GM12878 (cell line): ENCODE data around the gene SF3B2.

Experiments
- EGR1 ChIP-seq, 2 experiments: IDR thresholded peaks; 1 replicate in 1 of 2; 2 replicates in 1 of 2; pipeline ENCODE4 v1.6.1; 2011 to 2012; ENCODE audit warnings: low read depth in 2 of 2, low read length in 2 of 2, borderline replicate concordance in 1 of 2, mild to moderate bottlenecking in 1 of 2, moderate library complexity in 1 of 2
- FOS ChIP-seq: IDR thresholded peaks from 3 replicates; pipeline ENCODE4 v1.6.1; 2011; ENCODE audit warnings: borderline replicate concordance; ENCODE audit not compliant: insufficient read length; ENCODE audit errors: extremely low read depth
- GABPA ChIP-seq: IDR thresholded peaks from 2 replicates; pipeline ENCODE4 v1.6.1; 2014; ENCODE audit warnings: antibody characterized with exemption, low read depth, mild to moderate bottlenecking, inconsistent platforms
- NFYA ChIP-seq: IDR thresholded peaks from 2 replicates; pipeline ENCODE4 v1.6.1; 2011; ENCODE audit warnings: low read depth, mild to moderate bottlenecking, low read length, improper control_type of control experiment, borderline replicate concordance
- RBBP5 ChIP-seq: fragments of 200-600 bp; sonication (generic); conservative IDR thresholded peaks from 2 replicates; pipeline ENCODE4 v1.6.1; 2016
- SMC3 ChIP-seq: IDR thresholded peaks from 2 replicates; pipeline ENCODE4 v1.6.1; 2011; ENCODE audit warnings: low read length, improper control_type of control experiment, borderline replicate concordance
- STAT3 ChIP-seq: IDR thresholded peaks from 2 replicates; pipeline ENCODE4 v1.6.1; 2011; ENCODE audit warnings: low read depth, low read length, improper control_type of control experiment
- YY1 ChIP-seq: IDR thresholded peaks from 2 replicates; pipeline ENCODE4 v1.6.1; 2011; ENCODE audit warnings: low read depth, mild to moderate bottlenecking, low read length
- ZSCAN29 ChIP-seq: fragments of 450-650 bp; IDR thresholded peaks from 2 replicates; pipeline ENCODE4 v1.6.1; 2017; ENCODE audit warnings: mild to moderate bottlenecking, moderate library complexity
- TF ChIP-seq, protein P1 (sequence below), 3 experiments: IDR thresholded peaks in 2 of 3; conservative IDR thresholded peaks in 1 of 3; 2 replicates each; pipeline ENCODE4 v1.5.1; 2011; ENCODE audit warnings: low read depth in 3 of 3, low read length in 3 of 3, mild to moderate bottlenecking in 3 of 3, control low read depth in 2 of 3, moderate library complexity in 2 of 3, inconsistent platforms in 1 of 3, mixed read lengths in 1 of 3; ENCODE audit not compliant: control insufficient read depth in 2 of 3, insufficient read depth in 1 of 3; ENCODE audit errors: extremely low read depth in 1 of 3
- TF ChIP-seq, protein P2 (sequence below): fragments of 450-650 bp; IDR thresholded peaks from 2 replicates; pipeline ENCODE4 v1.6.1; 2016; ENCODE audit warnings: mild to moderate bottlenecking, moderate library complexity, borderline replicate concordance
- TF ChIP-seq, protein P3 (sequence below): IDR thresholded peaks from 2 replicates; pipeline ENCODE4 v1.6.1; 2012; ENCODE audit warnings: low read length, inconsistent platforms

DNA sequence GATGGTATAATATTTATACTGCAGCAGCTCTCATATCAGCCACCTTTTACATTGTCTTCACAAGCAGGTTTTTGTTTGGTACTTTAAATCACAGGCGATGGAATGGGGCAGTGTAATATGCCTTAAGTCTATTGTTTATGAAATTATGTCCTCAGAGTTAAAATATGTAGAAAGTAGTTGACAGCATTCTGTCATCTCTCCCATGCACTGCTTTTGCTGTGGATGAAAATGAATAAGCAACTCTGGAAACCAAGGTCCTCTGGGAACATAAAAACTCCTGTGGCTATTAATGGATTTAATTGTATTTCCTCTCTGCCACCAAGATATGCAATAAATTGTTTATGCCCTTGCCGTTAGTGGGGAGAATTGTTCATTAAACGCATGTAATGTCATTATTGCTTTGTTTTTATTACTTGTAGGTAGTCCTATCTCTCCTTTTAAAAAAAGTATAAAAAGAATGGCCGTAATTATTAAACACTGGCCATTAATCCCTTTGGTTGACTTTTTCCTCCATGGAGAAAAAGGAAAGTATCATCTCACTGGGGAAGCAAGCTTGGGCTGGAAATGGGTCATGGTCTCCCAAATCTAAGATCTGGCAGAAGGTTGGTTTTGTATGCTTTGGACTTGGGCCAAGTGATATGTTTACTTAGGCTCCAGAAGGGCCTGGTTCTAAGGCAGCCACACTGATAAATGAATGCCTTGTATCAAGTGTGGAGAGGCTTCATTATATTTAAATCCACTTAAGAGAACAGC, 31.0 kb downstream of the SF3B2 start:
- TF ChIP-seq STAT3 (no peak), ZSCAN29 (no peak), GABPA (no peak), NFYA (no peak), RBBP5 (no peak), SMC3 (no peak), FOS (no peak), YY1 (no peak), EGR1 (IDR thresholded peaks at IDR 0.05; ENCODE audit: borderline replicate concordance in 1 of 2, low read depth in 2 of 2, low read length in 2 of 2) (no peak)
- TF ChIP-seq, protein P1, sequence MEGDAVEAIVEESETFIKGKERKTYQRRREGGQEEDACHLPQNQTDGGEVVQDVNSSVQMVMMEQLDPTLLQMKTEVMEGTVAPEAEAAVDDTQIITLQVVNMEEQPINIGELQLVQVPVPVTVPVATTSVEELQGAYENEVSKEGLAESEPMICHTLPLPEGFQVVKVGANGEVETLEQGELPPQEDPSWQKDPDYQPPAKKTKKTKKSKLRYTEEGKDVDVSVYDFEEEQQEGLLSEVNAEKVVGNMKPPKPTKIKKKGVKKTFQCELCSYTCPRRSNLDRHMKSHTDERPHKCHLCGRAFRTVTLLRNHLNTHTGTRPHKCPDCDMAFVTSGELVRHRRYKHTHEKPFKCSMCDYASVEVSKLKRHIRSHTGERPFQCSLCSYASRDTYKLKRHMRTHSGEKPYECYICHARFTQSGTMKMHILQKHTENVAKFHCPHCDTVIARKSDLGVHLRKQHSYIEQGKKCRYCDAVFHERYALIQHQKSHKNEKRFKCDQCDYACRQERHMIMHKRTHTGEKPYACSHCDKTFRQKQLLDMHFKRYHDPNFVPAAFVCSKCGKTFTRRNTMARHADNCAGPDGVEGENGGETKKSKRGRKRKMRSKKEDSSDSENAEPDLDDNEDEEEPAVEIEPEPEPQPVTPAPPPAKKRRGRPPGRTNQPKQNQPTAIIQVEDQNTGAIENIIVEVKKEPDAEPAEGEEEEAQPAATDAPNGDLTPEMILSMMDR (IDR thresholded peaks at IDR 0.05 in 2 of 3, conservative IDR thresholded peaks at IDR 0.05 in 1 of 3; ENCODE audit: control insufficient read depth in 2 of 3, extremely low read depth in 1 of 3, insufficient read depth in 1 of 3, low read depth in 3 of 3, low read length in 3 of 3) = no peak
- TF ChIP-seq, protein P2, sequence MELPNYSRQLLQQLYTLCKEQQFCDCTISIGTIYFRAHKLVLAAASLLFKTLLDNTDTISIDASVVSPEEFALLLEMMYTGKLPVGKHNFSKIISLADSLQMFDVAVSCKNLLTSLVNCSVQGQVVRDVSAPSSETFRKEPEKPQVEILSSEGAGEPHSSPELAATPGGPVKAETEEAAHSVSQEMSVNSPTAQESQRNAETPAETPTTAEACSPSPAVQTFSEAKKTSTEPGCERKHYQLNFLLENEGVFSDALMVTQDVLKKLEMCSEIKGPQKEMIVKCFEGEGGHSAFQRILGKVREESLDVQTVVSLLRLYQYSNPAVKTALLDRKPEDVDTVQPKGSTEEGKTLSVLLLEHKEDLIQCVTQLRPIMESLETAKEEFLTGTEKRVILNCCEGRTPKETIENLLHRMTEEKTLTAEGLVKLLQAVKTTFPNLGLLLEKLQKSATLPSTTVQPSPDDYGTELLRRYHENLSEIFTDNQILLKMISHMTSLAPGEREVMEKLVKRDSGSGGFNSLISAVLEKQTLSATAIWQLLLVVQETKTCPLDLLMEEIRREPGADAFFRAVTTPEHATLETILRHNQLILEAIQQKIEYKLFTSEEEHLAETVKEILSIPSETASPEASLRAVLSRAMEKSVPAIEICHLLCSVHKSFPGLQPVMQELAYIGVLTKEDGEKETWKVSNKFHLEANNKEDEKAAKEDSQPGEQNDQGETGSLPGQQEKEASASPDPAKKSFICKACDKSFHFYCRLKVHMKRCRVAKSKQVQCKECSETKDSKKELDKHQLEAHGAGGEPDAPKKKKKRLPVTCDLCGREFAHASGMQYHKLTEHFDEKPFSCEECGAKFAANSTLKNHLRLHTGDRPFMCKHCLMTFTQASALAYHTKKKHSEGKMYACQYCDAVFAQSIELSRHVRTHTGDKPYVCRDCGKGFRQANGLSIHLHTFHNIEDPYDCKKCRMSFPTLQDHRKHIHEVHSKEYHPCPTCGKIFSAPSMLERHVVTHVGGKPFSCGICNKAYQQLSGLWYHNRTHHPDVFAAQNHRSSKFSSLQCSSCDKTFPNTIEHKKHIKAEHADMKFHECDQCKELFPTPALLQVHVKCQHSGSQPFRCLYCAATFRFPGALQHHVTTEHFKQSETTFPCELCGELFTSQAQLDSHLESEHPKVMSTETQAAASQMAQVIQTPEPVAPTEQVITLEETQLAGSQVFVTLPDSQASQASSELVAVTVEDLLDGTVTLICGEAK = no peak
- TF ChIP-seq, protein P3, sequence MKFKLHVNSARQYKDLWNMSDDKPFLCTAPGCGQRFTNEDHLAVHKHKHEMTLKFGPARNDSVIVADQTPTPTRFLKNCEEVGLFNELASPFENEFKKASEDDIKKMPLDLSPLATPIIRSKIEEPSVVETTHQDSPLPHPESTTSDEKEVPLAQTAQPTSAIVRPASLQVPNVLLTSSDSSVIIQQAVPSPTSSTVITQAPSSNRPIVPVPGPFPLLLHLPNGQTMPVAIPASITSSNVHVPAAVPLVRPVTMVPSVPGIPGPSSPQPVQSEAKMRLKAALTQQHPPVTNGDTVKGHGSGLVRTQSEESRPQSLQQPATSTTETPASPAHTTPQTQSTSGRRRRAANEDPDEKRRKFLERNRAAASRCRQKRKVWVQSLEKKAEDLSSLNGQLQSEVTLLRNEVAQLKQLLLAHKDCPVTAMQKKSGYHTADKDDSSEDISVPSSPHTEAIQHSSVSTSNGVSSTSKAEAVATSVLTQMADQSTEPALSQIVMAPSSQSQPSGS = no peak
